Mononuclear cell (primary cell): ENCODE measurements around the gene CDC42SE2. TPM values are rescaled to one million over a fixed set of nuclear protein-coding genes. Genes with fewer than 3 reads are reported as not detected.
A peak's percentile ranks its signal among the peaks of the same experiment; 100 is the strongest.
"Not testable (repeated sequence)": the region's sequence is repeated elsewhere in the genome, so short reads cannot be mapped to it uniquely, and the experiment has no call there.

ENCODE experiments used
- H3K27me3 ChIP-seq: 2 replicates; pipeline ENCODE4 v1.6.0; 2011; ENCODE audit warnings: low read length, control low read depth; ENCODE audit not compliant: insufficient read depth
- H3K4me1 ChIP-seq: 2 replicates; pipeline ENCODE4 v1.5.1; 2011; ENCODE audit warnings: mild to moderate bottlenecking, low read length, control low read depth; ENCODE audit not compliant: insufficient read depth
- H3K4me3 ChIP-seq: 2 replicates; pipeline ENCODE4 v1.5.1; 2011; ENCODE audit warnings: mild to moderate bottlenecking, low read length, moderate library complexity
- H3K9me3 ChIP-seq: 2 replicates; pipeline ENCODE4 v1.5.1; 2011; ENCODE audit warnings: low read depth, mild to moderate bottlenecking, control low read depth, low read length
- total RNA-seq: library from RNA; depleted of rRNA; stranded (reverse); fragments of >200 nt; gene quantifications from one replicate; pipeline ENCODE4 v1.2.3, GENCODE V29; 2012

CDC42SE2 gene
- total RNA-seq, 1 donor = 463 TPM

DNA sequence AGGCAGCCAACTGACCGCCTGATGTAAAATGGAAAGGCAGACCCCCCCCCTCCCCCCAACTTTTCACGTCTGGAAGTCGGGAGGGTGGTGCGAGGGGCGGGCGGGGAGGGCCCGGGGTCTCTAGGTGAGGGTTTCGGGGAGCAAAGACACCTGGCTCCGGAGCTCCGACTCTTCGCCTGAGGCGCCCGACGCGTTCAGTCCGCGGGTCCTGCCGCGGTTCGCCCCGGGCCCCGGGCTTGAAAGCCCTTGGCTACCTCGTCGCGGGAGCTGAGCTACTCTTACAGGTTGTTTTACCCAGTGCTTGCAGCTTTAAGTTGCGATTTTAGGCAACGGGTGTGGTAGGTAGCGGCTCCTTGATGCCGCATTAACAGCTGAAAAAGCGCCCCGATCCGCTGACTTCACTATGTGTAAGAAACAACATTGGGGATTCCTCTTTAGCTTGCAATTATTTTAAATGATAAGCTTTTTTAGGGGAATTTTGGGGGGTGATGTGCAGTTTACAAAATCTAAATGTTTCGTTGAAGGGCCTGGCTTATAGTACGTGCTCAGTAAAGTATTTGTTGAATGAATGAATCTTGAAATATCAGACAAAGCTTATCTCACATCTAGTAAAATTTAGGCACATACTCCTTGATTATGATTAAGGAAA lies 722 bp downstream of the CDC42SE2 start:
- no peaks in the 10 kb centered on the region for H3K27me3 ChIP-seq
- peak overlapping the region; percentile 96 for H3K4me3 ChIP-seq
- peaks cover 38% of the 10 kb centered on the region for H3K4me1 ChIP-seq
- no peaks in the 10 kb centered on the region for H3K9me3 ChIP-seq

GRCh38 chr5:131265311-131265803 lies 1.5 kb downstream of the CDC42SE2 start:
- Histone ChIP-seq H3K27me3 (no peaks in the 10 kb centered on the region), H3K4me3 (peak overlapping the region; percentile 96), H3K9me3 (no peaks in the 10 kb centered on the region), H3K4me1 (peaks cover 45% of the 10 kb centered on the region)

DNA sequence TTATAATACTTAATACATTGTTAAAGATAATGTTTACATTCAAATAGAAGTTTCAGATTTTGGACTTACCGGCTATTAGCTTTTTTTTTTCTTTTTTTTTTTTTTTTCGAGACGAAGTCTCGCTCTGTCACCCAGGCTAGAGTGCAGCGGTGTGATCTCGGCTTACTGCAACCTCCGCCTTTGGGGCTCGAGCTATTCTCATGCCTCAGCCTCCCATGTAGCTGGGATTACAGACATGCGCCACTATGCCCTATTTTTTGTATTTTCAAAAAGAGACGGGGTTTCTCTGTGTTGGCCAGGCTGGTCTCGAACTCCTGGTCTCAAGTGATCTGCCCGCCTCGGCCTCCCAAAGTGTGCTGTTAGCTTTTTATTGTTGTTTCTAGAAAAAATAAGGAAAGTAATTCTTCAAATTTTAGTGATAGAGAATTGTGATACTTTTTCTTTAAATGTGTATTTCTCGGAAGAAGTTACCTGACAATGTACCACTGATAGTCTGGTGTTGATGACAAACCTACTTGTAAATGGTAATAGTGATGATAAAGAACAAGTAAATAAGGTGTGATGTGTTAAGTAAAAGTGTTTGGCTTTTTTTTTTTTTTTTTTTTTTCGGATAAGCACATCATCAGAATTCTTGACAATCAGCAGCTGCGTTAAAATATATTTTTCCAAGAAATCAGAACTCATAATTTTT lies 2.7 kb downstream of the CDC42SE2 start:
- H3K4me3 ChIP-seq = peak overlapping the region; percentile 96
- H3K4me1 ChIP-seq = peaks cover 55% of the 10 kb centered on the region
- H3K9me3 ChIP-seq = no peaks in the 10 kb centered on the region
- H3K27me3 ChIP-seq = no peaks in the 10 kb centered on the region

DNA sequence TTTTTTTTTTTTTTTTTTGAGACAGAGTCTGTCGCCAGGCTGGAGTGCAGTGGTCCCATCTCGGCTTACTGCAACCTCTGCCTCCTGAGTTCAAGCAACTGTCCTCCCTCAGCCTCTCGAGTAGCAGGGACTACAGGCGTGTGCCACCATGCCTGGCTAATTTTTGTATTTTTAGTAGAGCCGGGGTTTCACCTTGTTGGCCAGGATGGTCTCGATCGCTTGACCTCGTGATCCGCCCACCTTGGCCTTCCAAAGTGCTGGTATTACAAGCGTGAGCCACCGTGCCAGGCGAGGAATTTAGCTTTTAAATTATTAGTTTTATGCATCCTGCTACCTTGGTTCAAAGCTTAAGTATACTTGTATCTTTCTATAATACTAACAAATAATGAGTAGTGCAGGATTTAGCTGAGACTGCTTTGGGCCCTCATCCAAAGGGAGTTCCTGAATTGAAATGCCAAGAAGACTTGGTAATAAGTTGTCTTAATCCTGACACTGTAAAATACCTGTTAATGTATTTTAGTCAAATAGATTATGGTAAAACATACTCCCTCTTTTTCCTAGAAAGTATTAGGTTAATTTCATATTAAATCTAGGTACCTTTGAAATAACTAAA lies 5.0 kb downstream of the CDC42SE2 start:
- Histone ChIP-seq H3K4me1 (peaks cover 67% of the 10 kb centered on the region), H3K27me3 (no peaks in the 10 kb centered on the region), H3K9me3 (no peaks in the 10 kb centered on the region), H3K4me3 (no peak overlapping the region)

DNA sequence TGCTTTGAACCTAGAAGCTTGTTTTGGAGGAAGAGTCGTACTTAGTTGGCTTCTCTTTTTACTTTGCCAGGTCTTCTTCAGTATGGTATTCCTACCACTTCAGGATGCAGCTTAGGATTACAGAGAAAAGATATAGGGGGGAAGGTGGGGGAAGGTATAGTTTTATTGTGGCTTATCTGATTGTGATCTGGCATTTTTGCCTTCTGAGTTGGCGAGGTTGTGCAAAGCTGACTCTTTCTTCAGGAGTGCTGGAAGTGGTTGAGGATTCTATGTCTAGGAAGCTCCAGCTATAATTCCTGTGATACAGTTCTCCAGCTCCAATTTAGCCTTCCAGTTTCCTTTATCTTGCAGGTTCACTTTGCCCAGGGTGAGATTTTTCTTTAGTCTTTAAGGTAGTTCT lies 7.0 kb downstream of the CDC42SE2 start:
- Histone ChIP-seq H3K4me3 (no peak overlapping the region), H3K27me3 (no peaks in the 10 kb centered on the region), H3K4me1 (peaks cover 81% of the 10 kb centered on the region), H3K9me3 (no peaks in the 10 kb centered on the region)

DNA sequence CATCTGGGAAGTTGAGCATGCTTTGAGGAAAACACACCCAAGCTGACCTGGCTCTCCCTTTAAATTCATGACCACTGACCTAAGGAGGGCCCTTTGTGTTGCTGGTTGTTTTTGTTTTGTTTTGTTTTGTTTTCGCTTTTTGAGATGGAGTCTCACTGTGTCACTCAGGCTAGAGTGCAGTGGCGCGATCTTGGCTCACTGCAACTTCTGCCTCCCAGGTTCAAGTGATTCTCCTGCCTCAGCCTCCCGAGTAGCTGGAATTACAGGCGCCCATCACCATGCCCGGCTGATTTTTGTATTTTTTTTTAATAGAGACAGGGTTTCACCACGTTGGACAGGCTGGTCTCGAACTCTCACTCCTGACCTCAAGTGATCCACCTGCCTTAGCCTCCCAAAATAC lies 8.0 kb downstream of the CDC42SE2 start:
- peaks cover 84% of the 10 kb centered on the region for H3K4me1 ChIP-seq
- H3K27me3 ChIP-seq, H3K4me3 ChIP-seq, H3K9me3 ChIP-seq: not testable (repeated sequence)

DNA sequence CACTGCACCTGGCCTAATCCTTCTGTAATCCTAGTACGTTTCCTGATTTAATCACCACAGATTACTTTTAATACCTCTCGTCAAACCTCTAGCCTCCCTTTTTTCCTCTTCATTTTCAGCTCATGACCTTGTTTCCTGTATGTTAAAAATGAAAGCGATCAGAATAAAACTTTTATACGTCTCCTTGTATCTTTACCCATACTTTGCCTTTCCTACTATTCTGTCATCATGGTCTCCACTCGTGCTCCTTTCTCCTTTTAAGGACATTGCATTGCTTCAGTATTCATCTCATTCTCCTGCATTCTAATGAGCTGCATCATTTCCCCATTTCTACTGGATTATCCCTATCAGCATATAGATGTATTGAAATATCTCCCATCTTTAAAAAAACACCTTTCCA lies 8.5 kb downstream of the CDC42SE2 start:
- Histone ChIP-seq H3K9me3 (no peaks in the 10 kb centered on the region), H3K4me3 (no peak overlapping the region), H3K27me3 (no peaks in the 10 kb centered on the region), H3K4me1 (peaks cover 81% of the 10 kb centered on the region)

GRCh38 chr5:131272724-131273123 lies 8.9 kb downstream of the CDC42SE2 start:
- Histone ChIP-seq H3K4me3 (no peak overlapping the region), H3K27me3 (no peaks in the 10 kb centered on the region), H3K9me3 (no peaks in the 10 kb centered on the region), H3K4me1 (peaks cover 81% of the 10 kb centered on the region)

GRCh38 chr5:131274326-131275063 lies 10.6 kb downstream of the CDC42SE2 start:
- Histone ChIP-seq H3K4me1 (peaks cover 78% of the 10 kb centered on the region), H3K27me3 (no peaks in the 10 kb centered on the region), H3K4me3 (no peak overlapping the region), H3K9me3 (no peaks in the 10 kb centered on the region)

- Histone ChIP-seq H3K4me1 (peaks cover 70% of the 10 kb centered on the region), H3K27me3 (no peaks in the 10 kb centered on the region), H3K4me3 (no peak overlapping the region), H3K9me3 (no peaks in the 10 kb centered on the region)
Observed at GRCh38 chr5:131276072-131276471, 12.2 kb downstream of the CDC42SE2 start.

- no peaks in the 10 kb centered on the region for H3K27me3 ChIP-seq
- H3K4me3 ChIP-seq = no peak overlapping the region
- H3K9me3 ChIP-seq = no peaks in the 10 kb centered on the region
- peaks cover 66% of the 10 kb centered on the region for H3K4me1 ChIP-seq
Observed at GRCh38 chr5:131277447-131277846, 13.6 kb downstream of the CDC42SE2 start.

DNA sequence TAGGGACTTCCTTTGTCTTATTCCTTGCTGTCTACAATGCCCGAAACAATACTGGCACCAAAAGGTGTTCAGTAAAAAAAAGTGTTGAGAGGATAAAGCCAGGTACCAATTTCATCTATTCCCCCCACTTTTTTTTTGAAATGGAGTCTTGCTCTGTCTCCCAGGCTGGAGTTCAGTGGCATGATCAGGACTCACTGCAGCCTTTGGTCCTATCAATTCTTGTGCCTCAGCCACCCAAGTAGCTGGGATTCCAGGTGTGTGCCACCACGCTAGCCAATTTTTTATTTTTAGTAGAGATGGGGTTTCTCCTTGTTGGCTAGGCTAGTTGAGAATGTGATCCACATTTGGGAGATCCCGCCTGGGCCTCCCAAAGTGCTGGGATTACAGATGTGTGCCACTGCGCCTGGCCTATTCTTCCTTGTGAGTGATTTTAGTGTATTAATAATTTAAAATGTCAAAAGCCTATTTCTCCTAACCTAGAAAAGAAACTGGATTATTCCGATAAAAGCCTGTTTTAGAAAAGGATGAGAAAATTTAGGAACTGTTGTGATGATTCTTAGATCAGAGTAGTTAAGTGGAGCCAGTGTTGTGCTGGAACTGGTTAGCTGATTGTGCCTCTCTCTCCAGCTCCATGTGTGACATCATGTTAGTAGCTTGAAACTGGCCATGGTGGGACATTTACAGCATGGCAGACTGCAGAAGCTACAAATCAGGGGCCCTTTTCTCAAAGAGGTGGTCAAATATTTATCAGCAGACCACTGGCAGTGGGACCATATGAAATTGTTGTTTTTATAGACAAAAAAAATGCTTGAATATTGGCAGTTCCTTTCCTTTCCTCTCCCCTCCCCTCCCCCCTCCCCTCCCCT lies 14.3 kb downstream of the CDC42SE2 start:
- Histone ChIP-seq H3K4me3 (no peak overlapping the region), H3K27me3 (no peaks in the 10 kb centered on the region), H3K4me1 (peaks cover 67% of the 10 kb centered on the region), H3K9me3 (no peaks in the 10 kb centered on the region)

DNA sequence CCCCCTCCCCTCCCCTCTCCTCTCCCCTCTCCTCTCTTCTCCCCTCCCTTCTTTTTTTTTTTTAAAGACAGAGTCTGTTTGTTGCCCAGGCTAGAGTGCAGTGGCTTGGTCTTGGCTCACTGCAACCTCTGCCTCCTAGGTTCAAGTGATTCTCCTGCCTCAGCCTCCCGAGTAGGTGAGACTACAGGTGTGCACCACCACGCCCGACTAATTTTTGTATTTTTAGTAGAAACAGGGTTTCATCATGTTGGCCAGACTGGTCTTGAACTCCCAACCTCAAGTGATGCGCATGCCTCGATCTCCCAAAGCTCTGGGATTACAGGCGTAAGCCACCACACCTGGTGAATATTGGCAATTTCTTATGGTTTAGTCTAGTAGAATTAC lies 14.9 kb downstream of the CDC42SE2 start:
- not testable (repeated sequence) for H3K4me3 ChIP-seq, H3K9me3 ChIP-seq, H3K27me3 ChIP-seq
- peaks cover 68% of the 10 kb centered on the region for H3K4me1 ChIP-seq

- H3K9me3 ChIP-seq = no peaks in the 10 kb centered on the region
- peaks cover 63% of the 10 kb centered on the region for H3K4me1 ChIP-seq
- no peak overlapping the region for H3K4me3 ChIP-seq
- no peaks in the 10 kb centered on the region for H3K27me3 ChIP-seq
Observed at GRCh38 chr5:131279204-131279603, 15.4 kb downstream of the CDC42SE2 start.
